Breast epithelium (tissue), 4 donors: Measurements from ENCODE around the gene ACSL1. TPM values are rescaled to one million over a fixed set of nuclear protein-coding genes. Genes with fewer than 3 reads are reported as not detected.

Experiments
- DNase-seq, 2 donors: peaks; one replicate each; pipeline ENCODE4 v3.0.0-alpha.2; 2019; ENCODE audit warnings: low spot score in 2 of 2
- H3K27ac ChIP-seq, 2 donors: fragments of 200-600 bp; sonication (generic) in 1 of 2; one replicate each; pipeline ENCODE4 v1.5.1; 2016 to 2019; ENCODE audit warnings: mild to moderate bottlenecking in 1 of 2
- H3K27me3 ChIP-seq, 2 donors: fragments of 200-600 bp; sonication (generic) in 1 of 2; one replicate each; pipeline versions ENCODE4 v1.5.1 to v1.6.0; 2017 to 2019; ENCODE audit warnings: control low read depth in 1 of 2, mild to moderate bottlenecking in 1 of 2
- H3K36me3 ChIP-seq: fragments of 200-600 bp; one replicate; pipeline ENCODE4 v1.5.1; 2019
- H3K4me1 ChIP-seq, 2 donors: fragments of 200-600 bp; sonication (generic); one replicate each; pipeline ENCODE4 v1.5.1; 2016 to 2019; ENCODE audit warnings: control low read depth in 1 of 2
- H3K4me3 ChIP-seq, 3 donors: fragments of 200-600 bp; sonication (generic); 1 replicate in 2 of 3; 2 replicates in 1 of 3; pipeline ENCODE4 v1.5.1; 2016 to 2019; ENCODE audit warnings: mild to moderate bottlenecking in 3 of 3, moderate library complexity in 2 of 3
- H3K9me3 ChIP-seq, 2 donors: fragments of 200-600 bp; sonication (generic) in 1 of 2; one replicate each; pipeline ENCODE4 v1.5.1; 2016 to 2019; ENCODE audit warnings: control low read depth in 1 of 2
- POLR2A ChIP-seq: fragments of 450-650 bp; IDR thresholded peaks from one replicate; pipeline ENCODE4 v1.6.1; 2016; ENCODE audit warnings: antibody characterized with exemption, mild to moderate bottlenecking, moderate library complexity
- POLR2AphosphoS5 ChIP-seq, 3 donors: sonication (generic); formaldehyde crosslinking; IDR thresholded peaks; one replicate each; pipeline ENCODE4 v1.6.1; 2017; ENCODE audit warnings: antibody characterized with exemption in 3 of 3
- intact Hi-C: fragments of 100-400 bp; cut with DNase I; formaldehyde crosslinking; loops from one replicate; pipeline ENCODE4 v1.15.1; 2023; ENCODE audit warnings: low total_unique reads
- total RNA-seq, 3 donors: library from RNA; depleted of rRNA; stranded (reverse); fragments of >200 nt; gene quantifications; one replicate each; pipeline ENCODE4 v1.1.0, GENCODE V29; 2016
- TF ChIP-seq, protein P1 (sequence below), 3 donors: fragments of 450-650 bp; IDR thresholded peaks; one replicate each; pipeline ENCODE4 v1.5.1; 2016 to 2017; ENCODE audit warnings: antibody characterized with exemption in 3 of 3, mild to moderate bottlenecking in 3 of 3, moderate library complexity in 3 of 3

ACSL1 gene
- total RNA-seq, 3 donors from 2014 or later = 167 to 797 (median 254) TPM

DNA sequence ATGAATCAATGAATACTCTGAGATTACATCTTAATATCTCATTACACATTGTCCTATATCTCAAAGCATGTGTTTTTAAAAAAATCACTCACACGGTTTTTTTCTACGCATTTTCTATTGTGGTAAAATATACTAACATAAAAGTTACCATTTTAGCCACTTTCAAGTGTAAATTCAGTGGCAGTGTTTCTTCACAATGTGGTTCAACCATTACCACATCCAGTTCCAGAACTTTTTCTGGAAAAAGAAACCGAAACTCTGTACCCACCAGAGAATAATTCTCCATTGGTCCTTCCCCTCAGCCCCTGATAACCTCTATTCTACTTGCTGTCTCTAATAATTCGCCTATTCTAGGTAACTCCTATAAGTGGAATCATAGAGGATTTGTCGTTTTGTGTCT is 35.3 kb upstream of the ACSL1 start:
- no peaks in the 10 kb centered on the region for H3K9me3 ChIP-seq
- no peak overlapping the region for H3K4me3 ChIP-seq
- H3K4me1 ChIP-seq = no peaks in the 10 kb centered on the region
- no peak for TF ChIP-seq POLR2A
- TF ChIP-seq, protein P1, sequence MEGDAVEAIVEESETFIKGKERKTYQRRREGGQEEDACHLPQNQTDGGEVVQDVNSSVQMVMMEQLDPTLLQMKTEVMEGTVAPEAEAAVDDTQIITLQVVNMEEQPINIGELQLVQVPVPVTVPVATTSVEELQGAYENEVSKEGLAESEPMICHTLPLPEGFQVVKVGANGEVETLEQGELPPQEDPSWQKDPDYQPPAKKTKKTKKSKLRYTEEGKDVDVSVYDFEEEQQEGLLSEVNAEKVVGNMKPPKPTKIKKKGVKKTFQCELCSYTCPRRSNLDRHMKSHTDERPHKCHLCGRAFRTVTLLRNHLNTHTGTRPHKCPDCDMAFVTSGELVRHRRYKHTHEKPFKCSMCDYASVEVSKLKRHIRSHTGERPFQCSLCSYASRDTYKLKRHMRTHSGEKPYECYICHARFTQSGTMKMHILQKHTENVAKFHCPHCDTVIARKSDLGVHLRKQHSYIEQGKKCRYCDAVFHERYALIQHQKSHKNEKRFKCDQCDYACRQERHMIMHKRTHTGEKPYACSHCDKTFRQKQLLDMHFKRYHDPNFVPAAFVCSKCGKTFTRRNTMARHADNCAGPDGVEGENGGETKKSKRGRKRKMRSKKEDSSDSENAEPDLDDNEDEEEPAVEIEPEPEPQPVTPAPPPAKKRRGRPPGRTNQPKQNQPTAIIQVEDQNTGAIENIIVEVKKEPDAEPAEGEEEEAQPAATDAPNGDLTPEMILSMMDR (IDR thresholded peaks at IDR 0.05) = no peak
- TF ChIP-seq POLR2AphosphoS5 (IDR thresholded peaks at IDR 0.05) = no peak
- no peaks in the 10 kb centered on the region for H3K27me3 ChIP-seq
- no peak overlapping the region for H3K27ac ChIP-seq
- no peaks in the 10 kb centered on the region for H3K36me3 ChIP-seq
- no peak for DNase-seq
- intact Hi-C loops = no loop called here

DNA sequence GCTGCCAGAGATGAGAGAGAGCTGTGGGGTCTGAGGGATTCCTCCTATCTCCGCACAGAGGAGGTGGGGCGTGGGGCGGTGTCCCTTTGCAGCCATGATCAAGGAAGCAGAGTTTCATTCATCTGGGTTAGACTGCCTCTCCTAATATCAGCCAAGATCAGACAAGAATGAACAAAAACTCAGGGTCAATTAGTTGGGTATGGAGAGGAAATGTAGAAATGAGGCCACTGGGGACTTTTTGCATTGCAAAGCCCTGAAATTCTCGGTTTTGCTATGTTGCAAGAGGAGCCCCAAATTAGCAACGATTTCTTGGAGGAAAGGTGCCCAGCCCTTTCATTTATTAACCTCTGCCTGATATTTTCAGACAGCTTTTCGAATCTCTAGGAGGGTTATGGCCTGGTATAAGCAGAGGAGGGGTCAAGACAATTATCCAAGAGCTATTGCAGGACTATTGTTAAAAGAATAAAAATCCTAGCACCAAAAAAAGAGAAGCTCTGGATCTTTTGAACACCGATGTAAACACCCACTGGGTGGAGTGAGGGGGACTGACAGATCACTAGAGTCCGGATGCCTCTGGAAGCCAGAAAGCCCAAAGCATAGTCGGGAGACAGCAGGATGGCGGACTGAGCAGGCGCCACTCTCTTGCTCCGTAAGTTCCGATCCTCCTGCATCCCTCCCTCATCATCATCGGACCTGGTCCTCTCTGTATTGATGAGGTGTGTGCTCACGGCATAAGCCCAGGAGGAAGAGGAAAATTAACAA is 34.4 kb upstream of the ACSL1 start:
- H3K4me1 ChIP-seq = no peaks in the 10 kb centered on the region
- no peaks in the 10 kb centered on the region for H3K9me3 ChIP-seq
- no peaks in the 10 kb centered on the region for H3K27me3 ChIP-seq
- H3K27ac ChIP-seq = no peak overlapping the region
- no peak for DNase-seq
- no peak overlapping the region for H3K4me3 ChIP-seq
- TF ChIP-seq POLR2AphosphoS5 (IDR thresholded peaks at IDR 0.05) = no peak
- no peaks in the 10 kb centered on the region for H3K36me3 ChIP-seq
- intact Hi-C loops = no loop called here

DNA sequence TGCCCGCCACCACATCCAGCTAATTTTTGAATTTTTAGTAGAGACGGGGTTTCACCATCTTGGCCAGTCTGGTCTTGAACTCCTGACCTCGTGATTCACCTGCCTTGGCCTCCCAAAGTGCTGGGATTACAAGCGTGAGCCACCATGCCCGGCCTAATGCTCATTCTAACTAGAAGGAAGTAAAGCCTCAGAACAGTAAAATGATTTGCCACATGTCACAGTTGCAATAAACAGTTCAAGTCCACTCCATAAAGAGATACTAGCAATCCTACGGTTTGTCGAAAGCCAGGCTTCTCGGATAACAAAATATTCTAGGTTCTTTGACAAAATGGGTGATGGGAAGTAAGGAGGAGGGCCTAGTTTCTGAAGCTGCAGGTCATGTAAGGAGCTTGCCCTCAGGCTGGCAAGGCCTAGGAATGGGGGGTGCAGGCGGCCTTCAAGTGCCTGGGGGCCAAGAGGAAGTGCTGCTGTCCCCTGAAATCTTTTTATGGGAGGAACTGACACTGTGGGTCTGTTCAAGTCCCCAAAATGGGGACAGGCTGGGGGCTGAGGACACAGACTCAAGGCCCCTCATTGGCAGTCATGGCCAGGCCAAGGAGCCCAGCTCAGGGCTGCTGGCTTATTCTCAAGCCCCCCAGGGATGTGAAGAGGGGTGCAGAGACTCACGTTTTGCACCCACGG is 31.8 kb upstream of the ACSL1 start:
- intact Hi-C loops = no loop called here
- TF ChIP-seq POLR2A (no peak), POLR2AphosphoS5 (IDR thresholded peaks at IDR 0.05) (no peak)
- TF ChIP-seq, protein P1 (IDR thresholded peaks at IDR 0.05) = no peak
- no peaks in the 10 kb centered on the region for H3K36me3 ChIP-seq

DNA sequence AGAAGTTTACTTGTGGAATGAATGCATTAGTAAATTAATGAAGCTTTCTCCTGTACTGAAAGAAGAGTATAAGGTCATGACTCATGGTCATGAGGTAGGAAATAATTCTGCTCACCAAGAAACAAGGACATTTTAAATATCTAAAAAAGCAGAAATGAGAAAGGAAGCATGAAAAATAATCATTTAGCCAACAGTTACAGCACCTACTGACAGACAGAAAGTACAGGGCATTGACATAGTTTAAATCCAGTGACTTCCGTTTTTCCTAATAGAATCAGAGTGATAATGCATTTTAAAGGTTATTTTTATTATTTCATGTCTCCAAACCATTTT is 30.5 kb upstream of the ACSL1 start:
- no peak overlapping the region for H3K4me3 ChIP-seq
- intact Hi-C loops = no loop called here
- no peaks in the 10 kb centered on the region for H3K4me1 ChIP-seq
- no peaks in the 10 kb centered on the region for H3K36me3 ChIP-seq
- no peaks in the 10 kb centered on the region for H3K27me3 ChIP-seq
- no peaks in the 10 kb centered on the region for H3K9me3 ChIP-seq
- no peak for TF ChIP-seq POLR2A
- no peak overlapping the region for H3K27ac ChIP-seq
- DNase-seq = no peak

More for the DNA sequence above, 31.8 kb upstream of the ACSL1 start:
- Histone ChIP-seq H3K27me3 (no peaks in the 10 kb centered on the region), H3K4me1 (no peaks in the 10 kb centered on the region), H3K27ac (no peak overlapping the region), H3K4me3 (no peak overlapping the region), H3K9me3 (no peaks in the 10 kb centered on the region)
- no peak for DNase-seq

DNA sequence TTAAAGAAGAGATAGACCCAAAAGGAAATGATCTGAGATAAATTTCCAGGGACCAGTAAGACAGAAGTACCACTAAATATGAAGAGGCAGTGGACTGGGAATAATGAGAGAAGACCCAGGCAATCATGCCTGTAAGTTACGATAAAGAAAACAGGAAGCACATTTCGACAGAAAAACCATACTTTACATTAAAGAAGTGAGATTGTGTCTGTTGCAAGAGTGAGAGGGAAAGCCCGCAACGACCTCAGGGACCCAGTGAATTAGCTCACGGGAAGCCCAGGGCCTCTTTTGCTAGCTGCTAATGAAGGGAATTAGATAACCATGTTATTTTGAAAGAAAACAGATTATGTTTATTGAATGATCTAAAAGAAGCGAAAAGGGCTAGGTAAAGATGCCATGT is 28.9 kb upstream of the ACSL1 start:
- Histone ChIP-seq H3K36me3 (no peaks in the 10 kb centered on the region), H3K9me3 (no peaks in the 10 kb centered on the region), H3K4me1 (no peaks in the 10 kb centered on the region), H3K27ac (no peak overlapping the region), H3K27me3 (no peaks in the 10 kb centered on the region), H3K4me3 (no peak overlapping the region)
- intact Hi-C loops = no loop called here
- DNase-seq = no peak
- TF ChIP-seq, protein P1 (IDR thresholded peaks at IDR 0.05) = no peak
- TF ChIP-seq POLR2AphosphoS5 (IDR thresholded peaks at IDR 0.05) = no peak
- TF ChIP-seq POLR2A = no peak

DNA sequence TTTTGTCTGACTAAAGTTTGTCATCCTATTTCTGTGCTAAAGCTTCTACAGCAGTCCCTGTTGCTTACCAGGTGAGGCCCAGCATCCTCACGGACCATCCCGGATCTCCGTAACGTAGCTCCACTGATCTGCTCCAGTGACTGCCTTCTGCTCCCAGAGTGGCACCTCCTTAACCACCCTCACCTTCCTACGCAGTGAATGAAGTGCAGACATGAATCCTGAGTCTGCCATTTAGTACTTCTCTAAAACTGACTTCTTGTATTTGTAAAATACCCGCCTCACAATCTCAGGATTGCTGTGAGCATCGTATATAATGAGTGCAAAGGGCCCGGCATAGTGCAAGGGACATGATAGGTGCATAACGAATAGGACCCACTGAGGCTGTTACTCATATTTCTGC is 27.7 kb upstream of the ACSL1 start:
- no peaks in the 10 kb centered on the region for H3K4me1 ChIP-seq
- no peak overlapping the region for H3K4me3 ChIP-seq
- no peaks in the 10 kb centered on the region for H3K9me3 ChIP-seq
- H3K27ac ChIP-seq = no peak overlapping the region
- TF ChIP-seq POLR2A (no peak), POLR2AphosphoS5 (IDR thresholded peaks at IDR 0.05) (no peak)
- TF ChIP-seq, protein P1 (IDR thresholded peaks at IDR 0.05) = no peak
- no peak for DNase-seq
- intact Hi-C loops = no loop called here
- H3K36me3 ChIP-seq = no peaks in the 10 kb centered on the region
- H3K27me3 ChIP-seq = no peaks in the 10 kb centered on the region
